ENCODE results near the gene CADM2.
"Not testable (repeated sequence)": the region's sequence is repeated elsewhere in the genome, so short reads cannot be mapped to it uniquely, and the experiment has no call there.

CADM2 gene

GRCh38 chr3:85495602-85496001 lies 536.8 kb downstream of the CADM2 start:
- DNase-seq, result no peak

DNA sequence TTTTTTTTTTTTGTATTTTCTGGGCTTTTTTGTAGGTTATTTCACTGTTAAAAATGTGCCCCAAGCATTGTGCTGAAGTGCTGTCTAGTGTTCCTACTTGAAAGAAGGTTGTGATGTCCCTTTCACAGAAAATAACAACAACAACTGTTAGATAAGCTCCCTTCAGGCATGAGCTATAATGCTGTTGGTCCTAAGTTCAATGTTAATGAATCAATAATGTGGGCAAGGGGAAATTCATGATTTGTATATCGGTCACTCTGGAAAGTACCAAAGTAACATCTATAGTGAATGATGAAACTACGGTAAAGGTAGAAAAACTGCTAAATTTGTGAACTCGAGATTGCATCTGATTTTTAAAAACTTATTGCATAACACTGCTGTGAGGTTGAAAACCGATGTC lies 539.4 kb downstream of the CADM2 start:
- no peak for DNase-seq

- no peak for DNase-seq
Measured at GRCh38 chr3:85502148-85502875, 543.5 kb downstream of the CADM2 start.

DNA sequence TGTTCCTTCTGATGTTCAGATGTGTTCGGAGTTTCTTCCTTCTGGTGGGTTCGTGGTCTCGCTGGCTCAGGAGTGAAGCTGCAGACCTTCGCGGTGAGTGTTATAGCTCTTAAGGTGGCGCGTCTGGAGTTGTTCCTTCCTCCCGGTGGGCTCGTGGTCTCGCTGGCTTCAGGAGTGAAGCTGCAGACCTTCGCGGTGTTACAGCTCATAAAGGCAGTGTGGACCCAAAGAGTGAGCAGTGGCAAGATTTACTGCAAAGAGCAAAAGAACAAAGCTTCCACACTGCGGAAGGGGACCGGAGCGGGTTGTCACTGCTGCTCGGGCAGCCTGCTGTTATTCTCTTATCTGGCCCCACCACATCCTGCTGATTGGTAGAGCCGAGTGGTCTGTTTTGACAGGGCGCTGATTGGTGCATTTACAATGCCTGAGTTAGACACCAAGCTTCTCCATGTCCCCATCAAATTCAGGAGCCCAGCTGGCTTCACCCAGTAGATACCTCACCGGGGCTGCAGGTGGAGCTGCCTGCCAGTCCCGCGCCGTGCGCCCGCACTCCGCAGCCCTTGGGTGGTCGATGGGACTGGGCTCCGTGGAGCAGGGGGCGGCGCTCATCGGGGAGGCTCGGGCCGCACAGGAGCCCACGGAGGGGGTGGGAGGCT lies 545.5 kb downstream of the CADM2 start:
- not testable (repeated sequence) for DNase-seq

DNA sequence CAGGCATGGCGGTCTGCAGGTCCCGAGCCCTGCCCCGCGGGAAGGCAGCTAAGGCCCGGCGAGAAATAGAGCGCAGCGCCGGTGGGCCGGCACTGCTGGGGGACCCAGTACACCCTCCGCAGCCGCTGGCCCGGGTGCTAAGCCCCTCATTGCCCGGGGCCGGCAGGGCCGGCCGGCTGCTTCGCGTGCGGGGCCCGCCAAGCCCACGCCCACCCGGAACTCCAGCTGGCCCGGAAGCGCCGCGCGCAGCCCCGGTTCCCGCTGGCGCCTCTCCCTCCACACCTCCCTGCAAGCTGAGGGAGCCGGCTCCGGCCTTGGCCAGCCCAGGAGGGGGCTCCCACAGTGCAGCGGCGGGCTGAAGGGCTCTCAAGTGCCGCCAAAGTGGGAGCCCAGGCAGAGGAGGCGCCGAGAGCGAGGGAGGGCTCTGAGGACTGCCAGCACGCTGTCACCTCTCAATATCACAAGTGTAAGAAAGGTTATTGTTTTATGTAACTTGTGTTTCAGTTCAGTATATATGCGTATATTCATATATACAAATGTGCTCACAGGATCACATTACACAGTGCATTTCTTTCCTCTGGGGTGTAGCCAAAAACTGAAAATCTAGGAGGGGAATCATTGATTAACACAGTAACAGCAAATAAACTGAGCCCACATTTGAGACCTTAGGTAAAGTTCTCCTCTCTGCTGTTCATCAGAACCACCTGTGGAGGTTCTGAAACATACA lies 546.2 kb downstream of the CADM2 start:
- DNase-seq, result not testable (repeated sequence)

- DNase-seq, result not testable (repeated sequence)
Measured at GRCh38 chr3:85507052-85507451, 548.3 kb downstream of the CADM2 start.

DNA sequence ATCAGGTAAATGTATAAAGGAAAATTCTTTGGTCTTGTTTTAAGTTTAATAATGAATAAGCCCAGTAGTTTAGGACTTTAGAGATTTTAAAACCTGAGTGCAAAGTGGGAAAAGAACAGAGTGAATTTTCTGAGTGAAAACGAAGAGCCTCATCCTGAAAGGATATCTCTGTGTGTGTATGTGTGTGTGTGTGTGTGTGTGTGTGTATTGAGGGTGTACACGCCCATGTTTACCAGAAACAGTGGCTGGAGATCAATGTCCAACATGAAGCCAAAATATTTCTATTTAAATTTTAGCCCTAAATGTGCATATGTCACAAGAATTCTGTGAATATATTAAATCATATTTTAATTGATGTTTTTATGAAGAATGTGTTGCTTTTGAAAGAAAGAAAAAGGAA lies 549.9 kb downstream of the CADM2 start:
- no peak for DNase-seq

DNA sequence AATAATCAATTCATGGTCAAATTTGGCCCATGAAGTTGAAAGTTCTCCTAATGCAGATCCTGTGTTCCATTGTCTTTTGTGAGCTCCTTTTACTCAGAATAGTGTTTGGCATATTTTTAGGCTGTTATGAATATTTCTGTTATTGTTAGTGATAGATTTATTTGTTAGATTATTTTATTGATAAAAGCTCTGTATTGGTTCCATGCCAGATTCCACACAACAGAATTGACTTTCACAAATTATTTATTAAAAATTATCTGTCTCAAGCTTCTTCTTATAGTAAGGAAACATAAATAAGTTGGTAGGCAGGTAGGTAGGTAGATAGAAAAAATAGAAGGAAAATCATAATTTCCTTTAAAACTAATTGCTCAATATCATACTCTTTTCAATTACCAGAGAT lies 557.4 kb downstream of the CADM2 start:
- no peak for DNase-seq

DNA sequence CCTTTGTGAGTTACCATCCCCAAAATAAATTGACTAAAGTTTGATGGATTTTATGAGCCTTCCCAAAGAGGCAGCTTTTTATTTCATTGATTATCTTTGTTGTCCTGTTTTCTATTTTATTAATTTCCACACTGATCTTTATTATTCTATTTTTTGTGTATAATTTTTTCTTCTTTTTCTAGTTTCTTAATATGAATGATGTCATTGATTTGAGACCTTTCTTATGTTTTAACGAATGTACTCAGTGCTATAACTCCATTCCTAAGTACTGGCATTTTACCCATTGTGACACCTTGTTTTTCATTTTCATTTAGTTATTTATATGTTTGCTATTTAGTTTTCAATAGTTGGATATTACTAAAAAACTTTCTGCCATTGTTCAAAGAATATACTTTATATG lies 565.3 kb downstream of the CADM2 start:
- no peak for DNase-seq

DNA sequence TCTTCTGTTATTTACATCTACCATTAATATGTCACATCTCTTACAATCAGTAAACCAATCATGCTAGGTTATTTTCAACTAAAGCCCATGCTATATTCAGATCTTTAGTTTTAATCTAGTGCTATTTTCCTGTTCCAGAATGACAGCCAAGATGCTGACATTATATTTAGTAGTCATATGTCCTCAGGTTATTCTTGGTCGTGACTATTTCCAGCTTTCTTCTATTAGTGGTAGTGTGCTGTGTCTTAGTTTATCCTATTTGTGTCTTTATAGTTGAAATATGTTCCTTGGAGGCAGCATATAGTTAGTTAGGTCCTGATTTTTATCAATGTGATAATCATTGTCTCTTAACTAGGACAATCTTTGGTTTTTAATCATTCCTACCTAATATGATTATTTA lies 566.5 kb downstream of the CADM2 start:
- DNase-seq, result no peak

DNA sequence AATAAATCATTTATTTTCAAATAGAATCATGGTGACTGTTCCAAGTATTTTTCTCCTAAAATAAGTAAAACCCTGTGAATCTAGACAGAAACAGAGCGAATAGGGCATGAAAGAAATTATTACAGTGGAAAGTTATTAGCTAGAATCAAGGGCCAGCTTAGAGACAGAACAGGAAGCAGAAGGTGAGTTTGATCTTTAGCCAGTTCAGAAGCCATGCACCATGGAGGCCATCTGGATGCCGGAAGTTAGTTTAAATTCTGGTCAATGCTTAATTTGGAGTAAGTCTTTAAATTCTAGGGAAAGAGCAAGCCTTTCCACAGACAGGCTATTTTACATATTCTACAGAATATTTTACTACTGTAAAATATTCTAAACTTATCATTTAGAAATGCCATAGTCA lies 574.8 kb downstream of the CADM2 start:
- no peak for DNase-seq

DNA sequence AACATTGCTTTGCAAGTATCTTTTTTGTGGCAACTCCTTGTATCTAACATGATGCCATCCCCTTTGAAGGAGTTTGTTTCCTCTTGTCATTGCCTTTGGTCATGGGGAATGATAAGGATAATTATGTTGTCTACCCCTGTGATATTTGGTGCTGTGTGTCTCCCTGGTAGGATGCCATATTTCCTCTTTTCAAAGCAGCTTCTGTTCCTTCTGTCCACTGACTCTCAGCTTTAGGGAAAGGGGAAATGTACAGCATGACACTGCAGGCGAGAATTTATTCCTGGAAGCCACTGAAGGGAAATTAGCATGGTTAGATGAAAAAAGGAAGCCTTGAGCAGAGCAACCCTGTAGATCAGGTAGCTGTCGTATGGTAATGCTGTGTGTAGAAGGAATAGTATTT lies 576.7 kb downstream of the CADM2 start:
- DNase-seq, result no peak

- no peak for DNase-seq
Measured at GRCh38 chr3:85539232-85539631, 580.4 kb downstream of the CADM2 start.

DNA sequence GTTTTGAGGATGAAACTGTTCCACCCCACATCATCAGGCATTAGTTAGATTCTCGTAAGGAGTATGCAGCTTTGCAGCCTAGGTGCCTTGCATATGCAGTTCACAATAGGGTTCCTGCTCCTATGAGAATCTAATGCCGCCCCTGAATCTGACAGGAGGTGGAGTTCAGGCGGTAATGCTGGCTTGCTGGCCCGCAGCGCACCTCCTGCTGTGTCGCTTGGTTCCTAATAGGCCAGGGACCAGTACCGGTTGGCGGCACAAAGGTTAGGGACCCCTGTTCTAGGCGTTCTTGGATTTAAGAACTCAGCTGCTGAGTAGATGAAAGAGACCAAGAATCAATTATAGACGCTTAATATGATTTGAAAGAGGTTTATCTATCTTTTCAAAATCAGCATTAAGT lies 595.4 kb downstream of the CADM2 start:
- no peak for DNase-seq

DNA sequence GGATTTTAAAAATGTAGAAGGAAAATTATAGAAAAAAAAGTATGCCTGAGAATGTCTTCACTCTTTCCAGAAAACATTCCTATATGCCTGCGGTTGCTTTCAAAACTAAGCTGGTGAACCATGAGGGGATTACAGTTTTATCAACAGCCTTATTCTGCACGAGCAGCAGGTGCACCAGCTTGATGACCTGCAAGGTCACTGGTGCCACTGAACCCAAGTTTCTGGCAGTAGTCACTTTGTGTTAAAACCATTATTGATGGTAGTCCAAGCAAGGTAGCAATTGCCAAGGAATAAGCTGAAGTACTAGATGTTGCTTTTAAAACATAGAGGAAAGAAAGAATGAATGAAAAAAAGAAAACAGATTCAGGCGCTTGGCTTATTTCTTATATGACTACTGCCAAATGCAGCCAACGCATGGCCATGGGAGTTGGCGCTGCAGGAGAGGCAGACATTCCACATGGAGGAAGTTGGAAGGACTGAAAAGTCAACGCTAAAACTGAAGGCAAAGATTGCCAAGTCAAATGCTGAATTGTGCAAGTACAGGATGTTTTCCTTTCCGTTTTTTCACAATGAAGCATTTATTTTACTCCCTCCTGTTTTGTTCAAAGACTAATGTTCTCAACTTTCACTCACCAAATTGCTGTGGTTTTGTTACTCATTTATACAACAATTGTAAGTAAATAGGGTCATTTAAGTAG lies 601.4 kb downstream of the CADM2 start:
- DNase-seq, result no peak

GRCh38 chr3:85567071-85567676 lies 608.4 kb downstream of the CADM2 start:
- DNase-seq, result peak; percentile 55

- DNase-seq, result no peak
Measured at GRCh38 chr3:85570819-85571218, 612.0 kb downstream of the CADM2 start.

- DNase-seq, result no peak
Measured at GRCh38 chr3:85571835-85572234, 613.0 kb downstream of the CADM2 start.

- DNase-seq, result no peak
Measured at GRCh38 chr3:85572426-85572825, 613.6 kb downstream of the CADM2 start.

DNA sequence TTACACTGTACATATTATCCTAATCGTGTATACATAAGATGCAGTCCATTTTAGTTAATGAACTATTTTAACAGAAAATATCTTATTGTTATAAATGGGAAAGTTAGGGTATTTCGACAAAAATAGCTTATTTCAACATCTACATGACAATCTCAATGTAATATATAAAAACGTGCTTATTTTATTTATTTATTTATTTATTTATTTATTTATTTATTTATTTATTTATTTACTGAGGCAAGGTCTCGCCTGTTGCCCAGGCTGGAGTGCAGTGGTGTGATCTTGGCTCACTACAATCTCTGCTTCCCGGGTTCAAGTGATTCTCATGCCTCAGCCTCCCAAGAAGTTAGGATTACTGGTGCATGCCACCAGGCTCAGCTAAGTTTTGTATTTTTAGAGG lies 614.2 kb downstream of the CADM2 start:
- no peak for DNase-seq

DNA sequence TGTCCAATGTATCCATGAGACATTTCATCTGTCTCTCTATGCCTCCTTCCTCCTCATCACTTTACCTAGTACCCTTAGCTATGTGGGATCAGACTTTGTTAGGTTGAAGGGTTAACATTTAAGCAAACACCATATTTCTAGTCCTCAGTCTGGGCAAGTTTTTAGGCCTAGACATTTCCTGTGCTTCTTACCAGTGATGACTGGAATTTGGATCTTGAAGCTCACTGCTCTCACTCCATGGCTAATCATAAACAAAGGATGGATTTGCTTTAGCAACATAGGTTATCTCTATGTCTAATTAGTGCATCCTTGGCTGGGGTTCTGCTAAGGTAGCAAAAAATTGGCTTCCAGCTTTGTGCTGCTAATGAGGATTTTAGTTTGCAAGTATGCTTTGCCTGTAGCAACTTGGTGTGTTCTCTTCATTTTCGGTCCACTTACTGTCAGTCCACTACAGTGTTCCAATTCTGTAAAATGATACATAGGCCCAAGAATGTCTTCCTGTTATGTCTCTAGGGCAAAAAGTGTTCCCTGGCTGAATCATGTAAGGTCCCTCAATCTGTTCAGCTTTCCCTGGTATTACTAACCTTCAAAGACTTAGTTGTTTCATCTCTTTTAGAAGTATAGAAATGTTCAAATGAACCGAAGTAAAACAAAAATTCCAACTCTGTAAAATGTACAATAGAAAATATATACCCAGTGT lies 615.4 kb downstream of the CADM2 start:
- DNase-seq, result no peak

DNA sequence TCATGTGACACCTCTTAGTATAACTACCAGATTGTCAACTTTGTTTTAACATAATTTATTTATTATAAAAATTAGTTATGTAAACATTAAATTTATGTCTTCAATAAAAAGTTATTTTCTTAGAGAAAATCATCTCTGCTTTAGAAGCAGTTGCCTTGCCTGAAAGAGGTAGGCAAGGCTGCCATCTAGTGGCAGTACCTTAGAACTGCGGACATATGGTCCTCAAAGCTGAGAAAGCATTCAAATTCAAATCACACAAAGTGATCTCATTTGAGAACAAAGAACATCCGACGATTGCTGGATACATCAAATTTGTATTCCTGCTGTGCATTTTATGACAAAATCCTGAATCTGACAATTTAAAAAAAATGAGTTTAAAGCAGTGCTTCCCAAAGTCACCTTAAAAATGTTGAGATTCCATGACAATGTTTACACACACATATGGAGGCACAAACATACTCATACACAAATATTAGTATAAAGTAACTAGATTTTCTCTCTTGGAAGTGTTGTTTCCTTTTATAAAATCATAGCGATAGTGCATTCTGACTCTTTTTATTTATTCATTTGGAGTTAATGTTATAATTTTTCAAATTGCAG lies 617.4 kb downstream of the CADM2 start:
- peak; percentile 60 for DNase-seq
